DMS53 treated with DMSO at 0.1 percent for 48 hours (cell line): Measurements from ENCODE around the gene CASP3.

ENCODE experiments used
- DNase-seq: peaks from one replicate; lab custom pipeline; 2025; ENCODE audit not compliant: unreplicated experiment; lab: John Stamatoyannopoulos, UW

Gene CASP3

DNA sequence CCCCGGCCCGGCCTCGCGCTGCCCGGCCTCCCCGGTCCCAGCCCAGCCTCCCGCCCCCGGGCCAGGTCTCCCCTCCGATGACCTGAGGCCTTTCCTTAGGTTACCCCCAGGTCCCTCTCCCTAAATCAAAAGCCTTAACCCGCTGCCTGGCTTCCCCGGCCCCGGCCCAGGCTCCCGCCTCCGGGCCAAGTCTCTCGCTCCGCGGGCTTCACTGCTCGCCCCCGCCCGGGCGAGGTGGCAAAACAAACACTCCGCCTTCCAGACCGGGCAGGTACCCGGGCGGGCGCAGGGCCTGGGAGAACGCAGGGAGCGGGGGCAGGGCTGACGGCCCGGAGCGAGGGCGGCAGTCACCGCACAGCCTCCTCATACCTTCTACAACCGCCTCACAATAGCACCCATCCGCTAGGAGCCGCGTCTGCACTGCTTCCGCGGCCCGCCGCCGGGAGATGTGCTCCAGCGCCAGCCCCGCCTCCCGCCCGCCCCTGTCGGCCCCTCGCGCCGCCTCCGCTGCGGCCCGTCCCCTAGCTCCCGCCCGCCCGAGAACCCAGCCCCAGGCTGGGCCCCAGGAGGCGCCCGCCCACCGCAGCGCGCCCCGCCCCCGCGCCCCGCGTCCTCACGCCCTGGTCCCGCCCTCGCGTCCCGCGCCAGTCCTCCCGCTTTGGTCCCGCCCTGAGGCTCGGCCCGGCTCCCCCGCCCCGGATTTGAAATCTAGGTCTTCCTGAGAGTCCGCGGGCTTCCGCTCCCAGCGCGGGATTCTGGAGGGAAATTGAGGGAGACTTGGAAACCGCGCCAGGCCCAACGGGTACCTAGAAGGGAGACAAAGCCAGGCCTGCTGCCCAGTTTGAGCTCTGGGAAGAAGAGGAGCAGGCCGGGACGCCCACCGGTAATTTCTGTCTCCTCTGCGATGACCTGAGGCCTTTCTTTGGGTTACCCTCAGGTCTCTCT lies at the start of gene CASP3, which contains the start of gene PRIMPOL:
CASP3 (minus strand) TSS at position 422 of the 945 bp plus-strand sequence. CDS start 10,994 bp downstream, outside the sequence.
PRIMPOL (plus strand) TSS at position 713 of the 945 bp plus-strand sequence. CDS start 7,403 bp downstream, outside the sequence.
- DNase-seq = peak; percentile 93

DNA sequence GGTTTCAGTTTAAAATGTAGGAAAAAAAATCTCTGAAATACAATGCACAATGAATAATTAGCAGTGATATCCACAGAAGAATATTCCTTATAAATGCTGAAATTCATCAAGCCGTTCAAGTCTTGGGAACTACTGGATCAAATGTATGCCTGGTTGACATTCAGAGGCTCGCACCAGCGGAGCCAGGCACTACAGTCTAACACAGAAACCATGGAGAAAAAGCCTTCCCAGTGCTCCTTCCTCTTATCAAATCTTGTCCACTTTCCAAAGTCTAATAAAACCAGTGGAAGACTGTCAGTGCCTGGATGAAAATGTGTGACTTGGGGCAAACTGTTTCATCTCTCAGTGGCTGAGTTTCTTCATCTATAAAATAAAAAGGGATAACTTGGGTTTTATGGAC lies 48.7 kb upstream of the CASP3 start:
- DNase-seq = no peak

DNA sequence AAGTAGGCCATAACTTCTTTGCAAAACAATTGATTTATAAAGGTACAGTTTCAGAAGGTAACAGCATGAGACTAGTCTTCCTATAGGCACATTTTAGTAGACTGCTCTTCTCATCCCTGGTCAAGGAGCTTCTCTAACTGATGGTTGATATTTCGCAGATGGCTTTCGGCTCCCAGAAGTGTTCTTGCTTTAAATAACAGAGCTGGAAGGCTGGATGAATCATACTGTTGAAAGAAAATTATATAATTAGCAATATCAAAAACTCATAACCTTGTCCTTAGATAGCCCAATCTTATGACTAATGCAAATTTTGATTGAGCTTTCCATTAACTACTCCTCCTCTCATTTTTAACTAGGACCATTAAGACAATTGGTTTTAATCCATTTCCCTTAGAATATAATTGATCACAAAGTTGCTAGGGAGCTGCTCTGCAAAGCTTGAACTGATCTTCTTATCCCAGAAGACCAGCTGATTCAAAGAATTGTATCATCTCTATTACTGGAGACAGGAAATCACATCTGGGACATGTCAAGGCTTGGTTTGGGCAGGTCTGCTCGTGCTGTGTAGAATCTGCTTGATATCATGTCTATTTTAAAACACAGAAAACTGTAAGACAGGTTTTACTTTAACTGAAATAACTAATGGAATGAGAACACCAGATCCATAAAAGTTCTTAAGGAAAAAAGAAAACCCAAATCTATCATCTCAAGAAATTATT lies 46.1 kb upstream of the CASP3 start:
- DNase-seq = no peak

DNA sequence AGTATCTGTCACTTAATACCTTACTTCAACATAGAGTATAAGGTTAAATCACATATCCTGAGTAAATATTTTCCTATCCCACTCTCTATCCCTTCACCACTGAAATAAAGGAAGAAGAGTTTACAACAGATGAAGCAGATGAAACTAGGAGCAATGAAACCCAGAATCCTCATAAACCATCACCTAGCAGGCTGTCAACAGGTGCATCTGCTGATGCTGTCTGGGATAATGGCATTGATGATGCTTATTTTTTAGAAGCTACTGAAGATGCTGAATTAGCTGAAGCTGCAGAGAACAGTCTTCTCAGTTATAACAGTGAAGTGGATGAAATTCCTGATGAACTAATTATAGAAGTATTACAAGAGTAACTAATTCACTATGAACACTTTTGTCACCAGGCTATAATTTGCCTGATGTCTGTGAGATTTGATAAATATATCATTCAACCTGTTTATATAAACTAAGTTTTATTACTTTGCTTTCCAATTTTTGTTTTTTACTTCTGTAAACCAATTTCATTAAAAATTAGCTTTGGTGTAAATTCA lies 45.2 kb upstream of the CASP3 start:
- no peak for DNase-seq

DNA sequence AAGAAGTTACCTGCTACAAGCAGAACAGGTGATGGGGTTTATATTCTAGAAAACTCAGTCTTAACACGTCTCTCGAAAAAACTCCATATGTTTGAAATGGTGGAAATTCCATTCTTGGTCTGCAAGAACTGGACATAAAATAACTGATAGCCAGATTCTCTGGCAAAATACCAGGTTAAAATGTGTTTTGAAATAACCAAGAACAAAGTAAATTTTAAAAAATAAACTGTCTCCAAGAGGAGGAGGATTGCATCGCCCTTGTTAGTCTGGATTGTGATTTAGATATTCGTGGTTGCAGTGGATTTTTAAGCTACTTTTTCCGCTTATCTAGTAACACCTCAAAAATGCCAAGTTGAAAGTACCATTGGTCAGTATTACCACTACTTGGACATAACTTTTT lies 43.8 kb upstream of the CASP3 start:
- DNase-seq = no peak

DNA sequence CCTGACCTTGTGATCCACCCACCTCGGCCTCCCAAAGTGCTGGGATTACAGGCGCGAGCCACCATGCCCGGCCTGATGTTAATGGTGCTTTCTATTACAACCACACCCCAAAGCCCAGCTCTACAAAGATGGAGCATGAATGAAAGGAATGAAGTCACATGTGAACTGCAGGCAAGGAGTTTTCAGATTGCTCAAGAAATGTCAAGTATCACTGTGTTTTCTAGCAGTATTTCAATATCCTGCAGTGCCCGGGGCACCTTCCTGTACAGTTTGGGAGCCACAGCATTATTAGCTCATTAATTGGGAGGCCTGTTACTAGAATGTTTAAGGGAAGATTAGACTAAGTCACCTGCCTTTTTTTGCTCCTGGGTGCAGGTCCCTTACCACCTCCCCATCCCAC lies 40.4 kb upstream of the CASP3 start:
- no peak for DNase-seq

DNA sequence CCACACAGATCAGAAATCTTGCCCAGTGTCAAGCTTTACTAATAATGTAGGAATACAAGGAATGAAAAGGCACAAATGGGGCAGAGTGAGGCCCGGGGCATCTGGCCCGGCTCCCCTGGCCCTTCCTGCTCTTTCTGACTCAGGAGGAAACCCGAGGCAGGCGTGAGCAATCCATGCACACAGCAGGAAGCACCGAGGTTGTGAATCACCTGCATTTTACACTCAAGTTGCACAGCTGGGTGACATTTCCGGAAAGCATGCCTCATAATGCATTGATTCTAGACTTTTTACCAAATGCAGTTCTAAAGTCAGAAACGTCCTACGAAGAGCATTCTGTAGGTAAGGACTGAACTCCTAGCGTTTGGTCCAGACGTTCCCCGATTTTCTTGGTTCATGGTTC lies 39.2 kb upstream of the CASP3 start:
- peak; percentile 41 for DNase-seq

DNA sequence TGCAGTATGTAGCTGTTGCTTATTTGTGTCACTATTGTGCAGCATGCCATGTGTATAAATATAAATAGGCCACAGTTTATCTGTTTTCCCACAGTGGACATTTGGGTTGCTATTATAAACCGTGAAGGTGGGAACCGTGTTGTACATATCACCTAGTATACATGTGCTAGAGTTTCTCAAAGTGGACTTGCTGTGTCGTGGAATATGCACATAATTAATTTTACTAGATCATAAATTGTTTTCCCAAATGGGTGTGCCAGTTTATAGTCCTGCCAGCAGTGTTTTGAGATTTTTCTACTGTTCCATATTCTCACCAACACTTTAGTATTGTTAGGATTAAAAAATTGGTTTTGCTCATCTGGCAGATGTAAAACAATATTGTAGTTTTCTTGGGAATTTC lies 38.8 kb upstream of the CASP3 start:
- DNase-seq = no peak

DNA sequence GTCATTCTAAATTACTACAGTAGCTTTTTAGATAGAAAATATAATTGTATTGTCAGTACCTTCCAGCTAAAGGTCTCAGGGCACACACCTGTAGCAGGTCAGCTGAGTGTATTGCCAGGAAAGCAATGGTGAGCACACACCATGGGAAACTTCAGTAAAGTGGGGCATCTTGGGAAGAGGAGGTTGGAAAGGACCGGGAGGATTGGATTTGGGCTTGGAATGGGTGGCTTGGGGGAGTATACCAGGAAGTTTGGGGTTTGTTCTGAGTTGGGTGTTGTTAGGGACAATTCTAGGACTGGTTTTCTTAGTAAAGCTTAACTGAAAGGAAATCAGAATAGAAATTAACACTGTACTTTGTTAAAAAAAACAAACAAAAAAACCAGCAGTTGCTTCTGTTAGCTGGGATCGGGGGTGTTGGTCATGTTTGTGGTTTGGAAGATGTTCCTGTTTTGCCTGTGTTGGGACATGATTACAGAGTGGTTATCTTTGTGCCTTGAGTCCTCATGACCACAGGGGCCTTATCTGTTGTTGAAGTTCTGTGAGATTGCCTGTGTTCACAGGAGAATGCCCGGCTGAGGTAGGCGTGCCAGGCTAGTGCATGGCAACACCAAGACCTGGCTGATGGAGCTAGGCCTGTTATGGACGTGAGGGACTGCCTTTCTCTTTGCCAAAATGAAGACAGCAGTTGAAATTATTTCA lies 35.4 kb upstream of the CASP3 start:
- no peak for DNase-seq

DNA sequence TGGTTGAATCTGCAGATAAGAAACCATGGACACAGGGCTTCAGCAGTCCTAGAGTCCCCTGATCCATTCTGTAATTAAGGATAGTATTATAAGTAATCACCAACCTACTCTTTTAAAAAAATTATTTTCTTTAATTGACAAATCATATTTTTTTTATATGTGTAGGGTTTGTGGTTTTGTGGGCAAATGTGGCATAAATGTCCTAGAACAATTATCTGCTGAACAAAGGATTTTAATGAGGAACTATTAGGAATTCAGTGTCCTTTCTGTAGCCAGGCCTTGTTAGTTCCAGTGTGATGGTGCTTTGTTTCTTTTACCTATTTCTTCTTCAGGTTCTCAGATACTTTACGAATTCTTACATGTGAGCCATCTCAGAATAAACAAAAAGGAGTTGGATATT lies 32.7 kb upstream of the CASP3 start:
- no peak for DNase-seq

DNA sequence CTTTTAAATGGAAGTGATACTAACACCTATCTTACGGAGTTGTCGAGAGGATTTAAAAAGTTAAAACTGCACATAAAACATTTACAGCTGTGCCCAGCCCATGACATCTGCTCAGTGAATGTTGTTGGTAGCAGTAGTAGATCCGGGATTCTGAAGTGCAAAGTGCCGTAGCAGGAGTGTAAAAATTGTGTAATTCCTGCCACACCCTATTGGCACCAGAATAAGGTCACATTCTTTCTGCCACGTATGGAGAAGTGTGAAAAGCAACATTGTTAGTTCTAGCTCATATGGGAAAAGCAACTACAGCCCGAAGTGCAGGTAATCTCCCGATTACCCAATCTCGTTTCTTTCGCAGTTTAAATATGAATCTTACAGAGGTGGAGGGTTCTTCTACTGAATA lies 31.5 kb upstream of the CASP3 start:
- no peak for DNase-seq

DNA sequence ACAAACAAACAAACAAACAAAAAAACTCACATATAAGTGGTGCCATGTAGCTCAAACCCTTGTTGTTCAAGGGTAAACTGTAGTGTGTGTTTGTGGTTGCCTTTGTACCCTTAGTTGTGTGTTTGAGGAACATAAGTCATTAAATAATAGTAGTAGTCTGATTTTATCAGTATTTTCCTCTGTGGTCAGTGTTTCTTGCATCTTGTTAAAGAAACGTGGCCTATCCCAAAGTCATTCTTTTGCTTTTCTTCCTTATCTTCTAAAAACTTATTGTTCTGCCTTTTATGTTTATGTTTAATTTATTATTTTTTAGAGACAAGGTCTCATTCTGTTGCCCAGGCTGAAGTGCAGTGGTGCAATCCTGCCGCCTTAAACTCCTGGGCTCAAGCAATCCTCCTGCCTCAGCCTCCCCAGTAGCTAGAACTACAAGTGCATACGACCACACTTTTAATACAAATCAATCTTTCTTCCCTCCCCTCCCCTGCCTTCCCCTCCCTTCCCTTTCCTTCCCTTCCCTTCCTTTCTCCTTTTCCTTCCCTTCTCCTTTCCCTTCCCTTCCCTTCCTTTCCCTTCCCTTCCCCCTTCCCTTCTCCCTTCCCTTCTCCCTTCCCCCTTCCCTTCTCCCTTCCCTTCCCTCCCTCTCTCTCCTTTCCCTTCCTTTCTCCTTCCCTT lies 26.7 kb upstream of the CASP3 start:
- no peak for DNase-seq

DNA sequence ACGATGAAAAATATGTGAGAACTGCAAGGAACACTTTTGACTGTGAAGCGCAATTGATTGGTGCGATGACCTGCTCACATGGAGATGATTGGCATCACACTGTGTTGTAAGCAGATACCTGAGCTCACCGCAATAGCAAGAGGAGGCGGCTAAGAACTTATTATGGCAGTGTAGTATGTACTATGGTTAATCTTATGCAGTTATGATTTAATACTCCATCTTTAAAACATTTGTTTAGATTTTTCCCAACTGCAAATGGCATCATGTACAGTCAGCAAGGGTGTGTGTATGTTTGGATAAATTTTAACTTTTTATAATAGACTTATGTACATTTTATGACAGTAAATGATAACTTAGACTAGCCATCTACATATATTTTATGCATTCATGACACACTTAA lies 25.8 kb upstream of the CASP3 start:
- no peak for DNase-seq

DNA sequence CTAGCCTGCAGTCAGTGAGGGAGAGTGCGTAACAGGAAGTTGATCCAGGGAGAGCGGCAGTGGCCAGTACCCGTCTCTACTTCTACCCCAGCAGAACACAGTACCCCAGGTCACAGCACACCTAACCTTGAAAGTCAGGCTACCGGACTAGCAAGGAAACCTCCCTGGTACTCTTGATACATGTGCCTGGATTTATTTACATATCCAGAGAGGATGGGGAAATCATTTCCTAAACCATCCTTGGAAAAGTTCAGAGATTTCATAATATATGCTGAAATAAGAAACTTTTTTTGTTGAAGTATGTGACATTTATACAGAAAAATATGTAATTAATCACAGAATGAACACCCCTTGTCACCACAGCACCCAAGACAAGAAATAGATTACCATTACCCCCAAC lies 24.8 kb upstream of the CASP3 start:
- no peak for DNase-seq

DNA sequence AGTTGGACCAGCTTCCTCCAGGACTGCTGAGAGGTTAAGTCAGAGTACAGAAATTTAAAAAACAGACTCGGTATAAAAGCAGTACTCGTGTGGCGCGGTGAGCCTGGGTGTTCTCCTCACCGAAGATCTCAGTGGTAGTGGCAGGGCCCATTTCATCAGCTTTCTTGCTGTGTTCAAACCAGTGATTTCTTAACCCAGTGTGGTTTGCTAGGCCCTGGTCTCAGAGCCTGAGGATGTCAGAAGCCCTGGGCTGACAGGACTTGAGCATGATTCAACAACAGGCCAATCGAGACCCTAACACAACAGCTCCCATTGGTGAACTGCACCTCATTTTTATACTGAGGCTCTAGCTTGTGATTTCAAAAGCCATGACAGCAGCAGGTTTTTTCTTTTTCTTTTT lies 23.5 kb upstream of the CASP3 start:
- no peak for DNase-seq

DNA sequence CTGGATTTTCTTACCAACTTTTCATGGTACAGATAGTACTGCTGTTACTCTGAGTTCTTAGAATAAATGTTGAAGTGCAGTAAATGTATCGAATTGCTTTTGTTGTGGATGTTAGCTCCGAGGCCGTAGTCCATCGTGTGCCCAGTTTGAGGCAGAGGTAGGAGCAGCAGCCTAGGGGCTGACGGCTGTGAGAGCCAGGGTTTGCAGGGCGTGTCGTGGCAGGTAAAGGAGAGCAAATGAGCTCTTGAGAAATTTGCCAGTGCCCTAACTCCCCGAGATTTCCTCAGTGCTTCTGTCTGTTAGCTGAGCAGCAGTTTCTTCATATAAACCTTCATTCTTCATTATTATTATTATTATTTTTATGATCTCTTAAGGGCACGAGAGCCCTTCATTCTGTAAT lies 21.9 kb upstream of the CASP3 start:
- no peak for DNase-seq

DNA sequence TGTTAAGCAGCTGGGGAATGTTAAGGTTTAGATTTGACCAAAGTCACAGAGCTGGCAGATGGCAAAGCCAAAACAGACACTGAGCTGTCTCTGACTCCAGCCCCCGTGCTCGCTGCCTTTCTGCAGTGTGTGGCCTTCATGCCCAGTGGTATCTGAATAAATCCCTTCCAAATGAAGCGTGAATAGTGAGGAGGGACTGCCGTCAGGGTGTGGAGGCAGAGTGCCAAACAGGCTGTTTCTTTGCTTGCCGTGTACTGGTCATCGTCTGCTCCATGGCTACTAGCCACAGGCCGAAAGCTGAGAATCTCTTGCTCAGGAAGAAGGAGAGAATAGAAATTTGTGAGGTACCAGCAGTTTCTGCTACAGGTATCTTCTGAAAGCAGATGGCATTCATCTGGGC lies 20.0 kb upstream of the CASP3 start:
- no peak for DNase-seq

DNA sequence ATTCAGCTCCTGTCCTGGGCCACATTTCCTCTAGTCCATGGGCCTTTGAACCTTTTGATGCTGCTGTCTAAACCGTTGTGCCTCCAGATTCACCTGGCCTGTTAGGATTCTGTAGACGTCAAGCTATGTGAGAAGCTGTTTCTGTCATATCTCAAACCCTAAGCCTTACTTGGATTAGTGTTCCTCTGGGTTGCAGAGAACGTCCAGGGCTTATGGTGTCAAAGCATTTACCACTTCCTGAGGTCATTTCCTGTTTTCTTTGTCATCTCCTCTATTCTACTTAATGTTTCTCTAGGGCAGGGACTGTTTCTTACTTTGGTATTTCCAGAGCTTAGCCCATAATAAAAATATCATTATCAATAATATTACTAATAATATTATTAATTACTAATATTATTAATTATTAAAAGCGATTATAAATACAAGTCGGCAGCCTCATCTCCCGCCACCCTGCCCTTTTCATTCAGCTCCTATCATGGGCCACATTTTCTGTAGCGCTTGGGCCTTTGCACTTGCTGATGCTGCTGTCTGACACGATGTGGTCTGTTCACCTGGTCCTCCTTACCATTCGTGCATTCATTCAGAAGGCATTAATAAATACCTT lies 19.4 kb upstream of the CASP3 start:
- DNase-seq = no peak

DNA sequence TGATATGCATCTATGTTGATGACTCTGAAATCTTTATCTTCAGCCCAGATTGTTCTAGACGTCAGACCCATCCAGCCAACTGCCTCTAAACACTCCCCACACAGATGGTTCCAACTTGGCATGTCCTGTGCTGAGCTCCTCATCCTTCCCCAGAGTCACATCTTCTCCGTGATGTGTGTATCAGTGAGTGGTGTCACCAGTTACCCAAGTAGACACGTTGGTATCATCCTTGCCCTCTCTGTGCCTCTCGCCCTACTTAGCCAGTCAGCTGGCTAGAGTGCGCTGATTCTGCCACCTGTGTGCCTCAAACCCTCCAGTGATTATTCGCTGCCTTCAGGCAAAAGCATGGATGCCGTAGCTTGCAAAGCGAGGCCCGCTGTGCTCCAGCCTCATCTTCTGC lies 18.8 kb upstream of the CASP3 start:
- no peak for DNase-seq

DNA sequence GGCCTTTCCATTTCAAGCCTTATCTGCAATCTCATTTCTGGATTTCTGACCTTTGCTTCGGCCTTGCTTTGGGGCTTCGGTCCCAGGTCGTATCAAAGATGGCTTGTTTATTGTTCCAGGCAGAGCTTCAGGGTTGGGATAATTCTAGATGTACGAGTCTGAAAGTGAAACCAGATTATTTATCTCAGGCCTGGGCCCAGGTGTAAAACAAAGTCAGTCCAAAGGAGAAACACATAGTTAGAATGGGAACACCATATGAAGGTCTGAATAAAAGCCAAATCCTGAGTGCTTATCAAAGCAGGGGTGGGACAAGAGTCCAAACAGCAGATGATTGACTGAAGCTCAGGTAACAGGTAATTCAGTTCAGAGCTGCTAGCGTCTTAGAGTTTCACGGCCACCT lies 17.4 kb upstream of the CASP3 start:
- DNase-seq = no peak
